ENCODE results near the gene SELENOF. TPM values are rescaled to one million over a fixed set of nuclear protein-coding genes. Genes with fewer than 3 reads are reported as not detected.
"Not testable (repeated sequence)": the region's sequence is repeated elsewhere in the genome, so short reads cannot be mapped to it uniquely, and the experiment has no call there.

The SELENOF gene
- total RNA-seq, 4 donors from 2014 or later = 71.0 to 123 (median 102) TPM

DNA sequence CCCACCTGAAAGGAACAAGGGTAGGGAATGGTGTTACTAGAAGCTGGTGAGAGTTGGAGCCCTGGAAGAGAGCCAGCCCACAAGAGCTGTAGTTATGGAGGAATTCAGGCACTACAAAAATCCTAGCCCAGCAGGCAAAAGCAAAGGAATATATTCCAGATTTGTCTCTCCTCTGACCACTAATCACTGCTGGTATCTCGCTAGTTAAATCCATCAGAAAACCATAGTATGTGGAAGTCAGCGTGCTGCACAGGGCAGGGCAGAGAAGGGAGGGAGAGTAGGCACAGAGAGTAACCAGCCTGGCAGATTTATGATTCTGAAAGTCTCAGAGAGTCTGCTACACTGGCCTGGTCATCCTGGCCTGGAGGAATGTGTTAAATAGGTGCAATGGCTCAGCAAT is 88.6 kb downstream of the SELENOF start:
- 43% methylated on average over 2 of the region's 2 CpGs; no CpG with 5 or more reads in 1 of the 2 donors for WGBS, 2 donors (ENCODE audit: low coverage in 1 of 2)

GRCh38 chr1:86823821-86824500 is 90.0 kb downstream of the SELENOF start:
- Histone ChIP-seq H3K4me1 (no peaks in the 10 kb centered on the region), H3K36me3 (no peaks in the 10 kb centered on the region), H3K4me3 (no peak overlapping the region), H3K27ac (no peak overlapping the region), H3K9me3 (no peaks in the 10 kb centered on the region), H3K27me3 (no peaks in the 10 kb centered on the region)
- TF ChIP-seq, protein P1, sequence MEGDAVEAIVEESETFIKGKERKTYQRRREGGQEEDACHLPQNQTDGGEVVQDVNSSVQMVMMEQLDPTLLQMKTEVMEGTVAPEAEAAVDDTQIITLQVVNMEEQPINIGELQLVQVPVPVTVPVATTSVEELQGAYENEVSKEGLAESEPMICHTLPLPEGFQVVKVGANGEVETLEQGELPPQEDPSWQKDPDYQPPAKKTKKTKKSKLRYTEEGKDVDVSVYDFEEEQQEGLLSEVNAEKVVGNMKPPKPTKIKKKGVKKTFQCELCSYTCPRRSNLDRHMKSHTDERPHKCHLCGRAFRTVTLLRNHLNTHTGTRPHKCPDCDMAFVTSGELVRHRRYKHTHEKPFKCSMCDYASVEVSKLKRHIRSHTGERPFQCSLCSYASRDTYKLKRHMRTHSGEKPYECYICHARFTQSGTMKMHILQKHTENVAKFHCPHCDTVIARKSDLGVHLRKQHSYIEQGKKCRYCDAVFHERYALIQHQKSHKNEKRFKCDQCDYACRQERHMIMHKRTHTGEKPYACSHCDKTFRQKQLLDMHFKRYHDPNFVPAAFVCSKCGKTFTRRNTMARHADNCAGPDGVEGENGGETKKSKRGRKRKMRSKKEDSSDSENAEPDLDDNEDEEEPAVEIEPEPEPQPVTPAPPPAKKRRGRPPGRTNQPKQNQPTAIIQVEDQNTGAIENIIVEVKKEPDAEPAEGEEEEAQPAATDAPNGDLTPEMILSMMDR (IDR thresholded peaks at IDR 0.05) = no peak
- no peak for TF ChIP-seq POLR2AphosphoS5 (IDR thresholded peaks at IDR 0.05)
- no peak for TF ChIP-seq EP300 (IDR thresholded peaks at IDR 0.05)
- no peak for TF ChIP-seq POLR2A (IDR thresholded peaks at IDR 0.05)
- ATAC-seq = no peak
- 0 to 7% methylated on average over 1 of the region's 3 CpGs for WGBS, 2 donors (ENCODE audit: low coverage in 1 of 2)

More for the DNA sequence above, 88.6 kb downstream of the SELENOF start:
- no peaks in the 10 kb centered on the region for H3K4me1 ChIP-seq
- no peak for ATAC-seq
- H3K4me3 ChIP-seq = no peak overlapping the region
- H3K27ac ChIP-seq = no peak overlapping the region
- no peaks in the 10 kb centered on the region for H3K27me3 ChIP-seq
- no peaks in the 10 kb centered on the region for H3K36me3 ChIP-seq
- H3K9me3 ChIP-seq = no peaks in the 10 kb centered on the region
- TF ChIP-seq EP300 (IDR thresholded peaks at IDR 0.05) = no peak
- TF ChIP-seq, protein P1 (IDR thresholded peaks at IDR 0.05) = no peak
- no peak for TF ChIP-seq POLR2AphosphoS5 (IDR thresholded peaks at IDR 0.05)
- TF ChIP-seq POLR2A (IDR thresholded peaks at IDR 0.05) = no peak

- Histone ChIP-seq H3K4me1 (no peaks in the 10 kb centered on the region), H3K4me3 (no peak overlapping the region), H3K27ac (no peak overlapping the region), H3K9me3 (no peaks in the 10 kb centered on the region), H3K27me3 (no peaks in the 10 kb centered on the region), H3K36me3 (no peaks in the 10 kb centered on the region)
- ATAC-seq = no peak
- TF ChIP-seq, protein P1 (IDR thresholded peaks at IDR 0.05) = no peak
- TF ChIP-seq POLR2AphosphoS5 (IDR thresholded peaks at IDR 0.05) (no peak), POLR2A (IDR thresholded peaks at IDR 0.05) (no peak), EP300 (IDR thresholded peaks at IDR 0.05) (no peak)
- WGBS, 2 donors (ENCODE audit: low coverage in 1 of 2) = 45 to 63% methylated on average over 2 of the region's 2 CpGs
These were observed 90.5 kb downstream of the SELENOF start for GRCh38 chr1:86823386-86823785.

GRCh38 chr1:86822459-86822858 is 91.5 kb downstream of the SELENOF start:
- Histone ChIP-seq H3K36me3 (no peaks in the 10 kb centered on the region), H3K4me1 (no peaks in the 10 kb centered on the region), H3K4me3 (no peak overlapping the region), H3K9me3 (no peaks in the 10 kb centered on the region), H3K27ac (no peak overlapping the region), H3K27me3 (no peaks in the 10 kb centered on the region)
- TF ChIP-seq POLR2A (IDR thresholded peaks at IDR 0.05) (no peak), POLR2AphosphoS5 (IDR thresholded peaks at IDR 0.05) (no peak), EP300 (IDR thresholded peaks at IDR 0.05) (no peak)
- TF ChIP-seq, protein P1 (IDR thresholded peaks at IDR 0.05) = no peak
- no peak for ATAC-seq
- 57 to 67% methylated on average over 4 of the region's 4 CpGs for WGBS, 2 donors (ENCODE audit: low coverage in 1 of 2)

GRCh38 chr1:86821956-86822355 is 92.0 kb downstream of the SELENOF start:
- H3K27me3 ChIP-seq = no peaks in the 10 kb centered on the region
- H3K9me3 ChIP-seq = no peaks in the 10 kb centered on the region
- H3K27ac ChIP-seq = no peak overlapping the region
- no peak for ATAC-seq
- H3K4me3 ChIP-seq = no peak overlapping the region
- no peaks in the 10 kb centered on the region for H3K4me1 ChIP-seq
- H3K36me3 ChIP-seq = no peaks in the 10 kb centered on the region
- no peak for TF ChIP-seq EP300 (IDR thresholded peaks at IDR 0.05)
- TF ChIP-seq POLR2A (IDR thresholded peaks at IDR 0.05) = no peak
- TF ChIP-seq POLR2AphosphoS5 (IDR thresholded peaks at IDR 0.05) = no peak
- WGBS, 2 donors (ENCODE audit: low coverage in 1 of 2) = 9 to 12% methylated on average over 1 of the region's 1 CpG

- WGBS, 2 donors (ENCODE audit: low coverage in 1 of 2) = 64 to 77% methylated on average over 4 of the region's 5 CpGs
- not testable (repeated sequence) for H3K9me3 ChIP-seq, ATAC-seq
These were observed 94.0 kb downstream of the SELENOF start for GRCh38 chr1:86819970-86820369.

GRCh38 chr1:86817246-86817826 is 96.6 kb downstream of the SELENOF start:
- H3K9me3 ChIP-seq, H3K4me1 ChIP-seq, ATAC-seq, H3K4me3 ChIP-seq, H3K36me3 ChIP-seq, H3K27ac ChIP-seq, H3K27me3 ChIP-seq: not testable (repeated sequence)
- 78 to 90% methylated on average over 3 to 4 of the region's 5 CpGs for WGBS, 2 donors (ENCODE audit: low coverage in 1 of 2)

More at GRCh38 chr1:86819970-86820369, 94.0 kb downstream of the SELENOF start:
- not testable (repeated sequence) for H3K4me3 ChIP-seq, H3K4me1 ChIP-seq, H3K27ac ChIP-seq, H3K27me3 ChIP-seq, H3K36me3 ChIP-seq

DNA sequence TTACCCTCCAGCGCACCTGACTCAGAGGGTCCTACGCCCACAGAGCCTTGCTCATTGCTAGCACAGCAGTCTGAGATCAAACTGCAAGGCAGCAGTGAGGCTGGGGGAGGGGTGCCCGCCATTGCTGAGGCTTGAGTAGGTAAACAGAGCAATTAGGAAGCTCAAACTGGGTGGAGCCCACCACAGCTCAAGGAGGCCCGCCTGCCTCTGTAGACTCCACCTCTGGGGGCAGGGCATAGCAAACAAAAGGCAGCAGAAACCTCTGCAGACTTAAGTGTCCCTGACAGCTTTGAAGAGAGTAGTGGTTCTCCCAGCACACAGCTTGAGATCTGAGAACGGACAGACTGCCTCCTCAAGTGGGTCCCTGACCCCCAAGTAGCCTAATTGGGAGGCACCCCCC is 99.8 kb downstream of the SELENOF start:
- not testable (repeated sequence) for H3K9me3 ChIP-seq, H3K4me3 ChIP-seq, ATAC-seq, H3K27ac ChIP-seq, H3K27me3 ChIP-seq, H3K36me3 ChIP-seq, H3K4me1 ChIP-seq
- WGBS, 2 donors (ENCODE audit: low coverage in 1 of 2) = 67 to 80% methylated on average over 1 of the region's 5 CpGs
